Stimulated activated CD8-positive, alpha-beta memory T cell treated with anti-CD3 and anti-CD28 coated beads, Interleukin-2, amount 100 ng/mL, for 1 hour (primary cell): Measurements from ENCODE around the gene HNRNPF.
A peak's percentile ranks its signal among the peaks of the same experiment; 100 is the strongest.
"Not testable (repeated sequence)": the region's sequence is repeated elsewhere in the genome, so short reads cannot be mapped to it uniquely, and the experiment has no call there.

ENCODE experiments used
- DNase-seq, 2 donors: peaks; one replicate each; pipeline ENCODE4 v3.0.0-alpha.2; 2020; ENCODE audit warnings: low read depth in 2 of 2

The HNRNPF gene, protein sequence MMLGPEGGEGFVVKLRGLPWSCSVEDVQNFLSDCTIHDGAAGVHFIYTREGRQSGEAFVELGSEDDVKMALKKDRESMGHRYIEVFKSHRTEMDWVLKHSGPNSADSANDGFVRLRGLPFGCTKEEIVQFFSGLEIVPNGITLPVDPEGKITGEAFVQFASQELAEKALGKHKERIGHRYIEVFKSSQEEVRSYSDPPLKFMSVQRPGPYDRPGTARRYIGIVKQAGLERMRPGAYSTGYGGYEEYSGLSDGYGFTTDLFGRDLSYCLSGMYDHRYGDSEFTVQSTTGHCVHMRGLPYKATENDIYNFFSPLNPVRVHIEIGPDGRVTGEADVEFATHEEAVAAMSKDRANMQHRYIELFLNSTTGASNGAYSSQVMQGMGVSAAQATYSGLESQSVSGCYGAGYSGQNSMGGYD

DNA sequence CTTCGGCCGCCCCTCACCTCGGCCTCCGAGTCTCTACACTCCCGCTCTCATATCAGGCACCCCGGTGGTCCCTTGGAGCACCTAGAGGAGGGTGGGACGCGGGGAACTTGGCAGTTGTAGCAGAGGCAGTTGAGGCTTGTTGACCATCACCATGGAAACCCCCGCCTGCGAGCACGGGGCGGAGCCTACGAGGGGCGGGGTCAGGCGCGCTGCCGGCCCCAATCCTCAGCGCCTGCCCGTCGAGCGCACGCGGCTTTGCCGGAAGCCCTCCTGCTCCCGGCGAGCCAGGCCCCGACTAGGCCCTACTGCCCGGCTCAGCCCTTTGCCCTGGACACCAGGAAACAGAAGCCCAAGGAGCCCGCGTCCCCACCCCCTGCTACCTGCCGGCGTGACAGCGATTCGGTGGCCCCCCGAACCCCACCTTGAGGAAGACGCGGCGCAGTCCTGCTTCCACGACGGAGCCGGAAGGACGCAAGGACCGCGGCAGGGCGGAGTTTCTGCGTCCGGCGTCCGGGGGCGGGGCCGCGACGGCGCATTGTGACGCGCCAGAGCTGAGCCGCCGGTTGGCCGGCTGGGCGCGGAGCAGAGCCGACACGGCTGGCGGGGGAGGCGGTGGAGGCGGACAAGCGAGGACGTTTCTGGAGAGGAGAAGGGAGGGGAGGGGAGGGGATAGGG is at the start of gene HNRNPF:
Gene HNRNPF, minus strand, starts transcription at position 477 of the 675 bp plus-strand sequence. CDS start 21,302 bp downstream, outside the sequence.
- peak; percentile 86 to 87 for DNase-seq

DNA sequence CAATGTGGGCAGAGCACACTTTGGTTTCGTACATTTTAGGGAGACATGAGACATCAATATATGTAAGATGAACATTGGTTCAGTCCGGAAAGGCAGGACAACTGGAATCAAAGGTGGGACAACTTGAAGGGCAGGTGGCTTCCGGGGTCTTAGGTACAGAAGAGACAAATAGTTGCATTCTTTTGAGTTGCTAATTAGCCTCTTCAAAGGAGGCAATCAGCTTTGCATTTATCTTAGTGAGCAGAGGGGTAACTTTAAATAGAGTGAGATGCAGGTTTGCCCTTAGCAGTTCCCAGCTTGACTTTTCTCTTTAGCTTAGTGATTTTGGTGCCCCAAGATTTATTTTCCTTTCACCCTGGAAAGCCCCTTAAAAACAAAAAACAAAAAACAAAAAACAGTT is 49.2 kb upstream of the HNRNPF start:
- no peak for DNase-seq

DNA sequence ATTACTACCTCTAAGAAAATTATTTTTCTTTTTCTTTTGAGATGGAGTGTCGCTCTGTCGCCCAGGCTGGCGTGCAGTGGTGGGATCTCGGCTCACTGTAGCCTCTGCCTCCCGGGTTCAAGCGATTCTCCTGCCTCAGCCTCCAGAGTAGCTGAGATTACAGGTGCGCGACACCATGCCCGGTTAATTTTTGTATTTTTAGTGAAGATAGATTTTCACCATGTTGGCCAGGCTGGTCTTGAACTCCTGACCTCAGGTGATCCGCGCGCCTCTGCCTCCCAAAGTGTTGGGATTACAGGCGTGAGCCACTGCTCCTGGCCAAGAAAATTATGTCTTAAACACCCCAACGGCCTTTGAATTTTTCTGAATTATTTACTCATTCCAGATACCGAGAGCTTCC is 47.6 kb upstream of the HNRNPF start:
- DNase-seq: not testable (repeated sequence)

DNA sequence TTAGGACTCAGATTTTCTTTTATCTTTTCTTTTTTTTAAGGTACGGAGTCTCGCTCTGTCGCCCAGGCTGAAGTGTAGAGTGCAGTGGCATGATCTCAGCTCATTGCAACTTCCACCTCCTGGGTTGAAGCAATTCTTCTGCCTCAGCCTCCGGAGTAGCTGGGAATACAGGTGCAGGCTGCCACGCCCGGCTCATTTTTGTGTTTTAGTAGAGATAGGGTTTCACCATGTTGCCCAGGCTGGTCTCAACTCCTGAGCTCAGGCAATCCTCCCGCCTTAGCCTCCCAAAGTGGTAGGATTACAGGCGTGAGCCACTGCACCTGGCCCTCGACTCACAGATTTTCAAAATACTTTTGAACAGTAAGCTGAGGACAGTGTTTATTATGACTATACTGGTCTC is 45.0 kb upstream of the HNRNPF start:
- not testable (repeated sequence) for DNase-seq

DNA sequence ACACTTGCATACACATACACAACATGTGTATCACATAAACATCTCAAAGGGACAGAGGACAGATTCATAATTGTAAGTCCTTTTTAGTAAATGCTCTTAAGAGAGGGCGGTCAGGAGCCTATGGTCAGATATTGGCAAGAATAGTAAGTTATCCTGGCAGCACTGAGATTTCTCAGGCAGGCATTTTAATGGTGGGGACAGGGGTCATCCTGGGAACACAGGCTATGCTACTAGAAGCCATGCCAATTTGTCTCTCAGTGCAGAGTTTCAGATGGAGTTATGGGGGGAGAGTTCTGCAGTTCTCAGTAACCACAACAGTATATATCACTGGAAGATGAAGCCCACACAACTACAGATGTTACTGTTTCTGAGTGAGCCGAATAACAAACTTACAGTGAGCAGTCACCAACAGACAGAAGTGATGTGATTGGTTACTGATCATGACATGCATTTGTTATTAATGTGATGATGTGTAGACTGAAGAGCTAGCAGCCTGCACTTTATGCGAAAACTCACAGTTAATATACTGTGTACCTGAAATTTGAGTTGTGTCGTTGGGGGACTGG is 44.4 kb upstream of the HNRNPF start:
- DNase-seq: no peak

DNA sequence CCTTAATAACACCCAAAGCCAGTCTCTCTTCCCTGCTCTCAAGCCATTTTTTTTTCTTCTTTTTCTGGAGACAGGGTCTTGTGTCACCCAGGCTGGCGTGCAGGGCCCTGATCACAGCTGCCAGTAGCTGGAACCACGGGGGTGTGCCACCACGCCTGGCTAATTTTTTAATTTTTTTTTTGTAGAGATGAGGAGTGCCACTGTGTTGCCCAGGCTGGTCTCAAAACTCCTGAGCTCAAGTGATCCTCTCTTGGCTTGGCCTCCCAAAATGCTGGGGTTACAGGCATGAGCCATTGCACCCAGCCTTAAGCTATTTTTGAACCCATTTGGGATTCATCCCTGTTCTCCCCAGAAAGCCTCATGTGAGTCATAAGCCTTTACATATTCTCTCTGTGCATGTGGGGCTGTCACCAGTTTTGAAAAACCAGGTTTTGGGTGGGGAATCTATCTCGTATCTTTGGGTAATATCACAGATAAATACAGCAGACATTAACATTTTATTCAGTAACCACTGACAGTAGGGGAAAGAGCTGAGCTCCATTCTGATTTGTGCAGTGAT is 43.4 kb upstream of the HNRNPF start:
- no peak for DNase-seq

DNA sequence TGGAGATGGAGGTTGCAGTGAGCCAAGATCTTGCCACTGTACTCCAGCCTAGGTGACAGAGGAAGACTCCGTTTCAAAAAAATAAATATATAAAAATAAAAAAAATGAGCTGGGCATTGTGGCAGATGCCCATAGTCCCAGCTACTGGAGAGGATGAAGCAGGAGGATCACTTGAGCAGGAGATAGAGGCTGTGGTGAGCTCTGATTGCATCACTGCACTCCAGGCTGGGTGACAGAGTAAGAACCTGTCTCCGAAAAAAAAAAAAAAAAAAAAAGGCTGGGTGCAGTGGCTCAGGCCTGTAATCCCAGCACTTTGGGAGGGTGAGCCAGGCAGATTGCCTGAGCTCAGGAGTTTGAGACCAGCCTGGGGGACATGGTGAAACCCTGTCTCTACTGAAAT is 39.8 kb upstream of the HNRNPF start:
- DNase-seq: no peak

DNA sequence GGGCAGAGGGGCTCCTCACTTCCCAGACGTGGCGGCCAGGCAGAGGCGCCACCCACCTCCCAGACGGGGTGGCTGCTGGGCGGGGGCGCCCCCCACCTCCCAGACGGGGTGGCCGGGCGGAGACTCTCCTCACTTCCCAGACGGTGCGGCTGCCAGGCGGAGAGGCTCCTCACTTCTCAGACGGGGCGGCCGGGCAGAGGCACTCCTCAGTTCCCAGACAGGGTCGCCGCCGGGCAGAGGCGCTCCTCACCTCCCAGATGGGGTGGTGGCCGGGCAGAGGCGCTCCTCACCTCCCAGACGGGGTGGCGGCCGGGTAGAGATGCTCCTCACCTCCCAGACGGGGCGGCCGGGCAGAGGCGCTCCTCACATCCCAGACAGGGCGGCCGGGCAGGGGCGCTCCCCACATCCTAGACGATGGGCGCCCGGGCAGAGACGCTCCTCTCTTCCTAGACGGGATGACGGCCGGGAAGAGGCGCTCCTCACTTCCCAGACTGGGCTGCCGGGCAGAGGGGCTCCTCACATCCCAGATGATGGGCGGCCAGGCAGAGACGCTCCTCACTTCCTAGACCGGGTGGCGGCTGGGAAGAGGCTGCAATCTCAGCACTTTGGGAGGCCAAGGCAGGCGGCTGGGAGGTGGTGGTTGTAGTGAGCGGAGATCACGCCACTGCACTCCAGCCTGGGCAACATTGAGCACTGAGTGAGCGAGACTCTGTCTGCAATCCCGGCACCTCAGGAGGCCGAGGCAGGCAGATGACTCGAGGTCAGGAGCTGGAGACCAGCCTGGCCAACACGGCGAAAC is 37.4 kb upstream of the HNRNPF start:
- not testable (repeated sequence) for DNase-seq

DNA sequence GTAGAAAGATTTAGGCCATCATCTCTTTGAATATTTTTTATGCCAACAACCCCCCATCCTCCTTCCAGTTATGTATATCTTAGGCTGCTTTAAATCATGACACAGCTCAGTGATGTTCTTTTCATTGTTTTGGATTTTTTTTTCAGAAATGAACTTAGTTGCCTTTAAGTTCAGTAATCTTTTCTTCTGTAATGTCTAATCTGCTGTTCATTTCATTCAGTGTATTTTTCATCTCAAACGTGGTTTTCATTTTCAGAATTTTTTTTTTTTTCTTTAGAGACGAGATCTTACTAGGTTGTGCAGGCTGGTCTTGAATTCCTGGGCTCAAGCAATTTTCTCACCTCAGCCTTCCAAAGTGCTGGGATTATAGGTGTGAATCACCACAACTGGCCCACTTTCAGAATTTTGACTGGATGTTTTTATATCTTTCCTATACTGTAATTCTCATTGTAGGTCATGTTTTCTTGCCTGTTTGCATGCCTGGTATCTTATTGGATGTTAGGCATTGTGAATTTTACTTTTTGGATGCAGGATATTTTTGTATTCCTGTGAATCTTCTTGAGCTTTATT is 36.0 kb upstream of the HNRNPF start:
- no peak for DNase-seq

DNA sequence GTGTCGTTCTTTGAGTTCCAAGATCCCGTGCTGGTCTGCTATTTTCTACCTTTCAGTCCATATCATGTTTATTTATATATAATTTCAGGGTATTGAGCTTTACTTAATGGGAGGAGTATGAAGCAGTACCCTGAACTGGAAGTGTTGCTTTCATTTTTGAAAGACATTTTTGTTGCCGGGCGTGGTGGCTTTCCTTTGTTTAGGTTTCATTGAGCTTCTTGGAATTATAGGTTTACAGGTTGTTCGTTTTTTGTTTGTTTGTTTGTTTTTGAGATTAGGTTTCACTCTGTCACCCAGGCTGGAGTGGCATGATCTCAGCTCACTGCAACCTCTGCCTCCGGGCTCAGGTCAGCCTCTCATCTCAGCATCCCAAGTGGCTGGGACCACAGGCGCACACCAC is 35.3 kb upstream of the HNRNPF start:
- no peak for DNase-seq

DNA sequence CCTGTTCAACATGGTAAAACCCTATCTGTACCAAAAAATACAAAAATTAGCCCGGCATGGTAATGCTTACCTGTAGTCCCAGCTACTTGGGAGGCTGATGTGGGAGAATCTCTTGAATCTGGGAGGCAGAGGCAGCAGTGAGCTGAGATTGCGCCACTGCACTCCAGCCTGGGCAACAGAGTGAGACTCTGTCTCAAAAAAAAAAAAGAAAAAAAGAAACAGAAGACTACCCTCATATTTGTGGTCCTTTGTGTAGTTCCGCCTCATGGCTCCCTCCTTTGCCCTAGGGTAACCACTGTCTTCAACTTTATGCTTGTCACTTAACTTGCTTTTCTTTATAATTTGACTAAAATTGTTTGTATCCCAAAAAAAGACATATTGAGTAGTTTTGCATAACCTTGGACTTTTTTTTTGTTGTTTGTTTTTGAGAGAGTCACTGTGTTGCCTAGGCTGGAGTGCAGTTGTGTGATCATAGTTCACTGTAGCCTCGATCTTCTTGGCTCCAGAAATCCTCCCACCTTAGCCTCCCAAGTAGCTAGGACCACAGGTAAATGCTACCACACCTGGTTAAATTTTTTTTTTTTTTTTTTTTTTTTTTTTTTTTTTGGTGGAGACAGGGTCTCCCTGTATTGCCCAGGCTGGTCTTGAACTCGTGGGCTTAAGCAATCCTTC is 31.6 kb upstream of the HNRNPF start:
- no peak for DNase-seq

DNA sequence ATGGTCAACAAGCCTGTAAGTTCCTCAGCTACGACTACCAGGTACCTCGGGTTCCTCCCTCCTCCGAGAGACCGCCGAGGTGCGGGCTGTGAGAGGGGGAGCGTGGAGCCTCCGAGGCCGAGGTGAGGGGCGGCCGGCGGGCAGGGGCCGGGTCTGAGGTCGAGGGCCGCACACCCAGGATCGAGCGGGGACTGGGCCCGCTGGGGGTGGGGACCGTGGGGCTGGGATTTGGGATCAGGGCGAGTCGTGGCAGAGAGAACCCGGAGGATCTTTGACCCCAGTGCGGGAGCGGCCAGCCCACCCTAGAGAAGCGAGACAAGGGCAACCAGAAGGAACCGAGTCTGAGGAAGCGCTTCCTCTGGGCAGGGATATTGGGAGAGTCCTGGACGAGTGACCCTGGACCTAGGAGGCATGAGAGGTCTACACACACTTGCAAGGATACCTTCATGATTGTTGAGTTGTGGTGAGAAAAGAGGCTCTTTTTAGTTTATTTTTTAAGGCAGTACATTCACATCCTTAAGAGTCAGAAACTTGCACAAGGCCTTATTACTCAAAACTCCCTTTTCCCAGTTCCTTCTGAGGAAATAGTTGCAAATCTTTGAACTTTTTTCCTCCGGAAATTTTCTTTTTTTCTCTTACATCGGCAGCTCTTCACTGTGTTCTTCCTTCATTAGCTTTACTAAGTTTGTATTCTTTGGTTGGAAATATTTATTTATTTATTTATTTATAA is 28.3 kb upstream of the HNRNPF start:
- no peak for DNase-seq

DNA sequence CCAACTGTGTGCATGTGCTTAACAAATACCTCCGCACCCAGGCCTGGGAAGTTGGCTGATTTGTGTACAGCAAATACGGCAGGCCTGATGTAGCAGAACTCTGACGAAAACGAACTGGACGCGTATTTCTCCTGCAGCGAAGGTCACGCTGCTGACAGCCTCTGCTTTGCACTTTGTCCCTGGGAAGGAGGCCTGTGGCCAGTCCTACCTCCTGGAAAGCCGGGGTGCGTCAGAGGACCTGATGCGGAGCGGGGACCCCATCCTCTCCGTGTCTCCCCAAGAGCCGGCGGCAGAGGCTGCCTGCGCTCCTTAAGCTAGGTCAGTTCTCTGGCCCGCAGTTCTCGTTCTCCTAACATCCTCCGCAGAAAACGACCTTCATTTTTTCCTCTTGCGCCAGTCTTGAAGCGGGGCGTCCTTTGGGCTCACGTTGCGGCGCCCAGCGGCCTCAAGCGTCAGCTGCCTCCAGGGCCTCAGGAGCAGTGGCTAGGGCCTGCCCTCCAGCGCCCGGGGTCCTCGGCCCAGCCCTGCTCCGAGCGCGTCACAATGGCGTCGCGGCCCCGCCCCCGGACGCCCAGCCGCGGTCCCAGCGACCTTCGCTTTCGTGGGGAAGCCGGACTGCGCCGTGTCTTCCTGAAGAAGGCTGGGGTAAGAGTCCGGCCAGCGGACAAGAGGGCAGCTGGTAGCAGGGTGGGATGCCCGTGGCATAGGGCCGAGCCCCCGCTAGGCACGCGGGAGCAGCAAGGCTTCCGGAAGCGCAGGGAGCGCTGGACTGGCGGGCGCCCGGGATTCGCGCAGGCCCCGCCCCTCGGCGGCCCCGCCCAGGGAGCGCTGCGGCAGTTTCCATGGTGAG is 27.5 kb upstream of the HNRNPF start, which contains the start of gene ZNF487:
Gene ZNF487, plus strand, starts transcription at position 821 of the 850 bp plus-strand sequence. CDS start 38,703 bp downstream, outside the sequence.
- peak; percentile 76 to 77 for DNase-seq

DNA sequence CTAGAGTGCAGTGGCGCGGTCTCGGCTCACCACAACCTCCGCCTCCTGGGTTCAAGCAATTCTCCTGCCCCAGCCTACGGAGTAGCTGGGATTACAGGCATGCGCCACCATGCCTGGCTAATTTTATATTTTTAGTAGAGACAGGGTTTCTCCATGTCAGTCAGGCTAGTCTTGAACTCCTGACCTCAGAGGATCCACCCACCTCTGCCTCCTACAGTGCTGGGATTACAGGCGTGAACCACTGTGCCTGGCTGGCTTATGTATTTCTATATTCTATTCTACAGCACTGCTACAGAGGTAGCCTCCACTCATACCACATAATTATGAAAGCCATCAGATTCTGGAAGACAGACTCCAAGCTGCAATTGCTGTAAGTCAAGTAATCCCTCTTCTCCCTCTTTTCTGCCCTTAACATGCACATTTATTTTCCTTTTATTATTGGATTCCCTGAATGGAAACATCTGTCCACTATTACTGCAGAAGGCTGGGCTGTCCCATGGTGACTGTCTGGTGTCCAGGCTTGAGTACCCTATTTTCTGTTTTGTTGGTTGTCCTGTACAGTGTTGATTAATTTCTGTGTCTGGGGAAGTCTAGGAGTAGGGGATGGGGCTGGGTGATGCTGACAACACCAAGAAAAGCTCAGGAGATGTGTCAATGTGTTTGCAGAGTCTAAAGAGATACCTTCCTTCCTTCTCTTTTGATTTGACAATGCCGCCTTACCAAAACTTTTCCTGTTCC is 22.1 kb upstream of the HNRNPF start:
- no peak for DNase-seq

DNA sequence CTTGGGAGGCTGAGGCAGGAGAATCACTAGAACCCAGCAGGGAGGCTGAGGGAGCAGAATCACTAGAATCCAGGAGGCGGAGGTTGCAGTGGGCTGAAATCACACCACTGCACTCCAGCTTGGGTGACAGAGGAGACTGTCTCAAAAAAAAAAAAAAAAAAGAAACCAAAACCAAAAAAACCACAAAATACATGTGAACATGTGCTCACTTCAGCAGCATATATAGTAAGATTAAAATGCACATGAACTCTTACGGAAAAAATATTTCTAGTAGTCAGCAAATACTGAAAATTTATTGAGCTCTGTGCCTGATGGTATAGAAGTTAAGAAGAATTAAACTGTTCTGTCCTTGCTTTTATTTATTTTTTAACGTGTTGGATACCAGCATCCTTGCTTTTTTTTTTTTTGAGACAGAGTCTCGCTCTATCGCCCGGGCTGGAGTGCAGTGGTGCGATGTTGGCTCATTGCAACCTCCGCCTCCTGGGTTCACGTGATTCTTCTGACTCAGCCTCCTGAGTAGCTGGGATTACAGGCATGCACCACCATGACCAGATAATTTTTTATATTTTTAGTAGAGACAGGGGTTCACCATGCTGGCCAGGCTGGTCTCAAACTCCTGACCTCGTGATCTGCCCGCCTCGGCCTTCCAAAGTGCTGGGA is 18.3 kb upstream of the HNRNPF start:
- no peak for DNase-seq

DNA sequence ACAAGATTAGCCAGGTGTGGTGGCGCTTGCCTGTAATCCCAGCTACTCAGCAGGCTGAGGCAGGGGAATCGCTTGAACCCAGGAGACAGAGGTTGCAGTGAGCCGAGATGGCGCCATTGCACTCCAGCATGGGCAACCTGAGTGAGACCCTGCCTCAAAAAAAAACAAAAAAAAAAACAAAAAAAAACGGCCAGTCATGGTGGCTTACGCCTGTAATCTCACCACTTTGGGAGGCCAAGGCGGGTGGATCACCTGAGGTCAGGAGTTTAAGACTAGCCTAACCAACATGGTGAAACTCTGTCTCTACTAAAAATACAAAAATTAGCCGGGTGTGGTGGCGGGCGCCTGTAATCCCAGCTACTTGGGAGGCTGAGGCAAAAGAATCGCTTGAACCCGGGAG is 17.5 kb upstream of the HNRNPF start:
- not testable (repeated sequence) for DNase-seq

DNA sequence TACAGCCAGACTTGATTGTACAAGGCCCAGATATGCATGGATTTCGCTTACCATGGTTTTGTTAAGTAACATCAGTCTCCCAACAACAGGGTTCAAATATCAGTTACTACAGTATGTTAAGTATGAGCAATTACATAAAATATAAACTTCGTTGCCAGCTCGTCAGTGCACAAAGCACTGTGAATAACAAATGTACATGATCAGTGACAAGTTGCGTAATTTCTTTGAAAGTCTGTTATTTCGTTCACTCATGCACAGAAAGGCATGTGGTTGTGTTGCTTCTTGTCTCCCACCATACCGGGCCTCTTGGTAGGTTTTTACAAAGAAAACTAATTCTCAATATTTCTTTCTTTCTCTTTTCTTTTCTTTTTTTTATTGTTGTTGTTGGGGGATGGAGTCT is 15.4 kb upstream of the HNRNPF start:
- DNase-seq: no peak

DNA sequence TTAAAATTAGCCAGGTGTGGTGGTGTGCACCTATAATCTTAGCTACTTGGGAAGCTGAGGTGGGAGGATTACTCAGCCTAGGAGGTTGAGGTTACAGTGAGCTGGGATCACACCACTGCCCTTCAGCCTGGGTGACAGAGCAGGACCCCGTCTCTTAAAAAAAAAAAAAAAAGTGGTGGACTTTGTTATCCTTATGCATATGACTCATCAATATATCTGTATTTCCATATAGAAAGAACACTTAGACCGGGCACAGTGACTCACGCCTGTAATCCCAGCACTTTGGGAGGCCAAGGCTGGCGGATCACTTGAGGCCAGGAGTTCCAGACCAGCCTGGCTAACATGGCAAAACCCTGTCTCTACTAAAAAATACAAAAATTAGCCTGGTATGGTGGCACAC is 13.0 kb upstream of the HNRNPF start:
- DNase-seq: not testable (repeated sequence)
